Neural progenitor cell (in vitro differentiated cells): Measurements from ENCODE around the gene CALB2.

Experiments used
- EZH2 ChIP-seq: fragments of 200-600 bp; sonication (generic); IDR thresholded peaks from 2 replicates; pipeline ENCODE4 v1.6.1; 2017; ENCODE audit warnings: antibody characterized with exemption, mild to moderate bottlenecking, moderate library complexity
- EZH2phosphoT487 ChIP-seq: fragments of 200-600 bp; sonication (generic); IDR thresholded peaks from 2 replicates; pipeline ENCODE4 v1.6.1; 2017; ENCODE audit warnings: antibody characterized with exemption
- TF ChIP-seq, protein P1 (sequence below): fragments of 200-600 bp; sonication (generic); IDR thresholded peaks from 2 replicates; pipeline ENCODE4 v1.5.1; 2017; ENCODE audit warnings: antibody characterized with exemption, mild to moderate bottlenecking

DNA sequence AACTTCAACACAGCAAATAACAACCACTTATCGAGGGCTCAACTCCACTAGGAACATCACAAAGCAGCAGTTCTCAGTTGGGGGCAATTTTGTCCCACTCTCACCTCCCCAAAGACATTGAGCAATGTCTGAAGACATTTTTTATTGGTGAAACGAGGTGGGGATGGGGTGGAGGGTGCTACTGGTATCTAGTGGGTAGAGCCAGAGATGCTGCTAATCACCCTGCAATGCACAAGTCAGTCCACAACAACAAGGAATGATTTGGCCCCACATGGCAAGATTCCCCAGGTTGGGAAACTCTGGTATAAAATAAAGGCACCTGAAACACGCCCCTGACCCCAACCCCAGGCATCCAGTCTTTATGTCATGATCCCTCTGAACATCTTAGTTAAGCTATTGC is 50.0 kb downstream of the CALB2 start:
- TF ChIP-seq, protein P1, sequence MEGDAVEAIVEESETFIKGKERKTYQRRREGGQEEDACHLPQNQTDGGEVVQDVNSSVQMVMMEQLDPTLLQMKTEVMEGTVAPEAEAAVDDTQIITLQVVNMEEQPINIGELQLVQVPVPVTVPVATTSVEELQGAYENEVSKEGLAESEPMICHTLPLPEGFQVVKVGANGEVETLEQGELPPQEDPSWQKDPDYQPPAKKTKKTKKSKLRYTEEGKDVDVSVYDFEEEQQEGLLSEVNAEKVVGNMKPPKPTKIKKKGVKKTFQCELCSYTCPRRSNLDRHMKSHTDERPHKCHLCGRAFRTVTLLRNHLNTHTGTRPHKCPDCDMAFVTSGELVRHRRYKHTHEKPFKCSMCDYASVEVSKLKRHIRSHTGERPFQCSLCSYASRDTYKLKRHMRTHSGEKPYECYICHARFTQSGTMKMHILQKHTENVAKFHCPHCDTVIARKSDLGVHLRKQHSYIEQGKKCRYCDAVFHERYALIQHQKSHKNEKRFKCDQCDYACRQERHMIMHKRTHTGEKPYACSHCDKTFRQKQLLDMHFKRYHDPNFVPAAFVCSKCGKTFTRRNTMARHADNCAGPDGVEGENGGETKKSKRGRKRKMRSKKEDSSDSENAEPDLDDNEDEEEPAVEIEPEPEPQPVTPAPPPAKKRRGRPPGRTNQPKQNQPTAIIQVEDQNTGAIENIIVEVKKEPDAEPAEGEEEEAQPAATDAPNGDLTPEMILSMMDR, result no peak
- TF ChIP-seq EZH2 (no peak), EZH2phosphoT487 (no peak)
